ENCODE results near the gene DSG3. TPM values are rescaled to one million over a fixed set of nuclear protein-coding genes. Genes with fewer than 3 reads are reported as not detected.

DSG3 gene, protein sequence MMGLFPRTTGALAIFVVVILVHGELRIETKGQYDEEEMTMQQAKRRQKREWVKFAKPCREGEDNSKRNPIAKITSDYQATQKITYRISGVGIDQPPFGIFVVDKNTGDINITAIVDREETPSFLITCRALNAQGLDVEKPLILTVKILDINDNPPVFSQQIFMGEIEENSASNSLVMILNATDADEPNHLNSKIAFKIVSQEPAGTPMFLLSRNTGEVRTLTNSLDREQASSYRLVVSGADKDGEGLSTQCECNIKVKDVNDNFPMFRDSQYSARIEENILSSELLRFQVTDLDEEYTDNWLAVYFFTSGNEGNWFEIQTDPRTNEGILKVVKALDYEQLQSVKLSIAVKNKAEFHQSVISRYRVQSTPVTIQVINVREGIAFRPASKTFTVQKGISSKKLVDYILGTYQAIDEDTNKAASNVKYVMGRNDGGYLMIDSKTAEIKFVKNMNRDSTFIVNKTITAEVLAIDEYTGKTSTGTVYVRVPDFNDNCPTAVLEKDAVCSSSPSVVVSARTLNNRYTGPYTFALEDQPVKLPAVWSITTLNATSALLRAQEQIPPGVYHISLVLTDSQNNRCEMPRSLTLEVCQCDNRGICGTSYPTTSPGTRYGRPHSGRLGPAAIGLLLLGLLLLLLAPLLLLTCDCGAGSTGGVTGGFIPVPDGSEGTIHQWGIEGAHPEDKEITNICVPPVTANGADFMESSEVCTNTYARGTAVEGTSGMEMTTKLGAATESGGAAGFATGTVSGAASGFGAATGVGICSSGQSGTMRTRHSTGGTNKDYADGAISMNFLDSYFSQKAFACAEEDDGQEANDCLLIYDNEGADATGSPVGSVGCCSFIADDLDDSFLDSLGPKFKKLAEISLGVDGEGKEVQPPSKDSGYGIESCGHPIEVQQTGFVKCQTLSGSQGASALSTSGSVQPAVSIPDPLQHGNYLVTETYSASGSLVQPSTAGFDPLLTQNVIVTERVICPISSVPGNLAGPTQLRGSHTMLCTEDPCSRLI
- polyA plus RNA-seq (ENCODE audit: insufficient read length in 4 of 4), result not detected

- no peak for DNase-seq (ENCODE audit: low read depth in 4 of 4, low spot score in 3 of 4)
These were observed at the start of gene DSG3 for GRCh38 chr18:31447530-31448191. DSG3 (plus strand) TSS chr18:31447741; CDS start chr18:31447878, 137 bp downstream.

DNA sequence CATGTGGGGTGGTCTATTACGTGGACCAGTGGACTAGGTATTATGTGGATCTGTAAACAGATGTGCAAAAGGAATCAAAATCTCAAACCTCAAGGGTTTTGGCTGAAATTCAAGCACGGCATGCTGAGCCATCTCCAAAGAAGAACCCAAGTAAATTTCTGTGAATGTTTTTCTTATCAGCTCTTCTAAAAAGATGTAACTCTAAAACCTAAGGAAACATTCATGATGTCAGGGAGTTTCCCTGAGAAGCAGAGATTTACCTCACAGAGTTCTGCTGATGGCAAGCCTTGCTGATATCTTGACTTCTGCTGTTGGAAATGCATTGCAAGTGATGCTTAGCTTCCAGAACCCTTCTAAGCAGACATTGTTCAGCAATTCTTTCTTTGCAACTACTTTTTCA is 49.4 kb upstream of the DSG3 start:
- no peak for DNase-seq (ENCODE audit: low read depth in 4 of 4, low spot score in 3 of 4)

DNA sequence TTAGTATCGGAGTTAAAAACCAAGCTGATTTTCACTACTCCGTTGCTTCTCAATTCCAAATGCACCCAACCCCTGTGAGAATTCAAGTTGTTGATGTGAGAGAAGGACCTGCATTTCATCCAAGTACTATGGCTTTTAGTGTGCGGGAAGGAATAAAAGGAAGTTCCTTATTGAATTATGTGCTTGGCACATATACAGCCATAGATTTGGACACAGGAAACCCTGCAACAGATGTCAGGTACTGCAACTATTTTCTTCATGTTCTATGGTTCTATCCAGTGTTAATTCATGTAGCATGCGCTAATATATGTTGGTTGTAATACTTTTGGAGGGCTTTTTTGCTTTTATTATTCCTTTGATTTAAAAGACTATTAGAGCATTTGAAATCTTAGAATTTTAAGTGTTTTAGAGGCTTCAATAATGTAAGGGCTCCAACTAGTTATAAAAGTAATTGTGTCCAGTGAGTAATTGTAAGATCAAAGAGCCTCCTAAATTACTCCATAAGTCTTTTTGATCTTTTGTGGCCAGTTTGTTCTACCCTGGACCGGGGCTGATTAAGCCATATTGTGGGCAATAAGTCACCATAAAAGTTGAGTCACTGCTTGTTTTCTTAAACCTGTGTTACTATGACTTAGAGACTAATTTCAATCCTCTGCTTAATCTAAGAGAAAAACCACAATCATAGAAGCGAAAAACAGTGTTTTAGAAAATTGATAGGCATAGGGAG is 48.1 kb upstream of the DSG3 start:
- no peak for DNase-seq (ENCODE audit: low read depth in 4 of 4, low spot score in 3 of 4)

- DNase-seq (ENCODE audit: low read depth in 4 of 4, low spot score in 3 of 4), result no peak
These were observed 46.1 kb upstream of the DSG3 start for GRCh38 chr18:31401156-31402025.

DNA sequence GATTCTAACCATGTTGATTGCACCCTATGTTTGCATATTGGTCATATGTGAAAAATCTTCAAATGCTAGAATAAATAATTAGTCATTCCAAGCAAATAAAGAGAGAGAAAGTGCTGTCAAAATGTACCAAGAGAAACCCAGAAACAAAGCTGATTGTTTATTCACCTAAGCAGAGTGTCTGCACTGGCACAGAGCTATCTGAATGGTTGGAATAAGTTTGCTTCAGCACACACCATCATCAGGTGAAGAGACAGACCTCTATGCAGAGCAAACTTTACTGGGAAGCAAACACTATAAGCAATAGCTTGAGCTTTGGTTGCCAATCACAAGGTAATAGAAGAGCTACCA is 45.5 kb upstream of the DSG3 start:
- no peak for DNase-seq (ENCODE audit: low read depth in 4 of 4, low spot score in 3 of 4)

DNA sequence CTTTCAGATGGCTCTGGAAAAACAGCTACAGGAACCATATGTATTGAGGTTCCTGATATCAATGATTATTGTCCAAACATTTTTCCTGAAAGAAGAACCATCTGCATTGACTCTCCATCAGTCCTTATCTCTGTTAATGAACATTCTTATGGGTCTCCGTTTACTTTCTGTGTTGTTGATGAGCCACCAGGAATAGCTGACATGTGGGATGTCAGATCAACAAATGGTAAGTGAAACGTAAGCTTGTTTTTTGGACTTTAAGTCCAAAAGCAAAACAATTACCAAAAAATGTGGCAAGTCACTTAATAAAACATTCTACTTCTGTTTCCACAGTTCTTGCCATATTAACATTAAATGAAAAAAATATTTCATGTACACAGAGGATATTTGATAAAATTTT is 44.1 kb upstream of the DSG3 start:
- no peak for DNase-seq (ENCODE audit: low read depth in 4 of 4, low spot score in 3 of 4)

- DNase-seq (ENCODE audit: low read depth in 4 of 4, low spot score in 3 of 4), result no peak
These were observed 39.9 kb upstream of the DSG3 start for GRCh38 chr18:31407649-31408048.

DNA sequence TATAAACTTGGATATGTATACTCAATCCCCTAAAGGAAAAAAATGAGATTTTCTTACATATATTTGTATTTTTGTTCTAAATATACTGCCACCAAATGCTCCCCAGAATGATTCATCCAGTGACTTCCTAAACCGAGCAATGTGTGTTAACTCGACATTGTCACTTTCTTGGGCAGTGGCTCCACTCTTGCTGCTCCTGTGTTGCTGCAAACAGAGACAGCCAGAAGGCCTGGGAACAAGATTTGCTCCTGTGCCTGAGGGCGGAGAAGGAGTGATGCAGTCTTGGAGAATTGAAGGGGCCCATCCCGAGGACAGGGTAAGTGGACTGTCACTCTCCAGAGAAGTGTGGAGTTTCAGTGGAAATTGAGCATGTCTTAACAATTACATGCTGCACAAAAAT is 38.3 kb upstream of the DSG3 start:
- no peak for DNase-seq (ENCODE audit: low read depth in 4 of 4, low spot score in 3 of 4)

DNA sequence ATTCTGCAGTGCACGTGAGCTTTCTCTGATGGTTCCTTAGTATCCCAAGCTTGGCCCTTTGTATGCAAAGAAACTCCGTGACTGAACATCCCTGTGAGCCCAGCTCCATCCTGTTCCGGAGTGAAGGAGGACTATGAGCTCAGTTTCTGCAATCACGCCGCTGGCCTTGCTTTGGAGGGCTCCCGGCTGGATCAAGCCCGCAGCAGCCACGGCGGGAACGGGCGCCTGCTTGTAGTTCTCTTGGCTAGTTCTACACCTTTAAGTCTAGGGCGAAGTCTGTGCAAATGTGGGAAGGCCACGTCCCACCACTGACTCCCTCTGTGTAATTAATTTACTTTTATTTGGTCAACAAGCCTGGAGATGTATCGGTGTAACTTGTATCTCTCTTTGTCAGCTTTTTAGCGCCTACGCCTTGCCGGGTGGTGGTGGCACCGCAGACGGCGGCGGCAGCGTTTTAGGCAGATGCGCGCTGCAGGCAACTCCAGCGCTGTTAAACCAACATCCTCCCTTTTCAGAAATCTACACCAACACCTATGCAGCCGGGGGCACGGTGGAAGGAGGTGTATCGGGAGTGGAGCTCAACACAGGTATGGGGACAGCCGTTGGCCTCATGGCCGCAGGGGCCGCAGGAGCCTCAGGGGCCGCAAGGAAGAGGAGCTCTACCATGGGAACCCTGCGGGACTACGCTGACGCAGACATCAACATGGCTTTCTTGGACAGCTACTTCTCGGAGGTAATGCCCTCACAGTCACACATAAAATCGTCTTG is 36.6 kb upstream of the DSG3 start:
- DNase-seq (ENCODE audit: low read depth in 4 of 4, low spot score in 3 of 4), result no peak

GRCh38 chr18:31413137-31413536 is 34.4 kb upstream of the DSG3 start:
- no peak for DNase-seq (ENCODE audit: low read depth in 4 of 4, low spot score in 3 of 4)

GRCh38 chr18:31417850-31418249 is 29.7 kb upstream of the DSG3 start:
- no peak for DNase-seq (ENCODE audit: low read depth in 4 of 4, low spot score in 3 of 4)

DNA sequence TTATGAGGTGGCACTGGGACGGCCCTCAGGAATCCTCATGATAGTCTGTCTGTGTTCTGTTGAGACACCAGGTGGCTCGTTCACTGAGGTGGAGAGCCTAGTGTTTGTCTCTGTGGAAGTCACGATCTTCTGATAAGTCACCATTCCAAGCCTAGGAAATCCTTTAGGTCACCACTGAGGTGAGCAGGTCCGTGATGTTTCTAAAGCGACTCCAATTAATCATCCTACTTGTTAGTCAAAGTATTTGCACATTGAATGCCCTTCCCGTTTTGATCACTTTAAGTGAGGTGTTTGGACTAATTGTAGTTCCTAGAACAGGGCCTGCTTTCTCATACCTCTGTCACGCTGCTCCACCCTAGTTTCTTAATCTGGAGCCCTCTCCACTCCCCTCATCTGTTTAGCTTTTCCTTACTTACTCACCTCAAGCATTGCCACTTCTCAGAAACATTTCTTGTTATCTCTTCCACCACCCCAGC is 28.0 kb upstream of the DSG3 start:
- DNase-seq (ENCODE audit: low read depth in 4 of 4, low spot score in 3 of 4), result no peak

DNA sequence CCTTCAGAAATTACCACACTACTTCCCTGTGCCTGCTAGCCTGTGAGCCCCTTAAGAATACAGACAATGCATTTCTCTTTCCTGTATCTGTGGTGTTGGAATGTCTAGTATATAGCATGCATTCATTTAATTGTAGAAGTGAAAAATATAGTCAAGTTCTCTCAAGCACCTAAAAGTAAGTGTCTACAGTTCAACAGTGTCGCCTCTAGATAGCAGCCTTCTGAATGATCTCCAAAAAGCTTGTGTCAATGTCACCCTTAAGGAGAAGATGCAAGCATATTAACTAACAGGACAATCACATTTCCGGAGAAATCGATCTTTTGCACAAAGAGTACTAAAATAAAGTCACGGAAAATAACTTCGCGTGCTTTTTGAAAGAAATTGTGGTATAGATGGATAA is 27.5 kb upstream of the DSG3 start:
- DNase-seq (ENCODE audit: low read depth in 4 of 4, low spot score in 3 of 4), result no peak

DNA sequence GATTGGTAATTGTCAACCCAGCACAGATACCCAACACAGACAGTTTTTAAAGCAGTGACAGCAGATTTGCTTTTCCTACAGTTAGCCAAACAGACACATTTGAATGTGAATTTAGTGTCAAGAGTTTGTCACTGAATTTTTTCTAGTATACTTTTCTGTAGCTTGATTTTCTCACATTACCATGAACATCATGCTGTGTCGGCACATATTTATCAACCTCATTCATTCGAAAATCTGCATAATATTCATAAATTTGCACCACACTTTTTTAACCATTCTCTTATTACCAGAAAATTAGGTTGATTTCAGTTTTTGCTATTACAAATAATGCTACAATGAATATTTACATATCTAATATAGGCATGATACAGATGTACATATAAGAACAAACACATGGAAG is 27.0 kb upstream of the DSG3 start:
- no peak for DNase-seq (ENCODE audit: low read depth in 4 of 4, low spot score in 3 of 4)

DNA sequence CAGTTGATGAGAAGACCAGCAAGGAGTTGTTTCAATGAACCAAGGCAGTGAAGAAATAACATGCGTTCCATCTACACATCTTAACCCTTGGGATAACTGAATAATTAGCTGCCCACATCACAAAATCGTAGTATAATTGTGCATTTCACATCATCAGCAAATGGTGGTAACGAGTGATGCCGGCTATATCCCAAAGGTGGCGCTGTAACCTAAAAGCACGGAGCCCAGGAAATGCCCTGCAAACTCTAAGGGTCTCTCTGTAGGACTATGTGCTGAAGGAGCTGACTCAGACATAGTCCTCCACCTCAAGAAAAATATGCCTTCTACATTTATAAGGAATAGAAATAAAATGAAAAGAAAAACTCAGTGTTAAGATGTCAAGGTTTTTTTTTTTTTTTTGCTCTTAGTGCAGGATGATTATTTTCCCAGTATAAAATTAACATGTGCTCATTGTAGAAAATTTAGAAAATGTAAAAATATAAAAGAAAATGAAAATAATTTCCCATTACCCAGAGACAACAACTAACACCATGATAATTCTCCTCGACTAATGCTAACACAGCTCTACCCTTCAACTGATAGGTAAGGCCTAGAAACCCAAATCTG is 23.1 kb upstream of the DSG3 start:
- no peak for DNase-seq (ENCODE audit: low read depth in 4 of 4, low spot score in 3 of 4)

- DNase-seq (ENCODE audit: low read depth in 4 of 4, low spot score in 3 of 4), result no peak
These were observed 21.5 kb upstream of the DSG3 start for GRCh38 chr18:31426021-31426420.

DNA sequence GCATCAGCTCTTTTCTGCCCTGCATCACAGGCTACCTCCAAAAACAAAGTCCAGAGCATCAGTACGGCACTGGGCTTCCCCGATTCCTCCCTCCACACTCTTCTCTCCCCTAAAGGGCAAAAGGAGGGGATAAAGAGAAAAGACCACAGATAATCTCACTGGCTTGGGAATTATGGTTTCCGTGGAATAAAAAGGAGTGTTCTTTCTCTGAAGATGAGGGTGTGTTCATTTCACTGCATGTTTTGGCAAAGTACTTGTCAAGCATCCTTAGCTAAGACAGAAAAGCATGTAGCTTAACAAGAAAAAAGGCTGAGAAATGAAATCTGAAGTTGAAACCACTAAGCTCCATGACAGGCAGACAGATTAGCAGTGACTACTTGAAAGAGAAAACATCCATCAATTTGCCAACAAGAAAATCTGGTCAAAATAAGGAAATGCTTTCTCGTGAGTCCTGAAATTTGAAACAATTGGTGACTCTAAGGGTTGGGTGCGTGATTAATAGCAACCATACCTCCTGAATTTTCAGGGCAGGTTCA is 20.6 kb upstream of the DSG3 start:
- DNase-seq (ENCODE audit: low read depth in 4 of 4, low spot score in 3 of 4), result no peak

DNA sequence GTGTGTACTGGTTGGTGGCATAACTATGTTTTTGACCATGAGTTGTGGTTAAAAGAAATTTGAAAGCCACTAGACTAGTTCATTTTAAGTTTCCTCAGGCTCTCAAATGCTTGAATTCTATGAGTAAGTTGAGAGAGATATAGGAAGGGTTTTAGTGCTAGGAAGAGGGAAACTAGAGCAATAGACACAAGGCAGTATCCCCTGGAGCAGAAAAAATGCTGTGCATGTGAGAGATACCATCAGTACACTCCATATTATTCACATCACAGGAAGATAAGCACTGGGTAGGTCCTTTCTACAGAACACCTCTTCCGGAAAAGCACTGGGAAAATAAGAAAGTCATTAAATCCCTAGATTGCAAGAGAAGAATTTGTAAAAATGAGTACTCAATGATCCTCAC is 19.3 kb upstream of the DSG3 start:
- no peak for DNase-seq (ENCODE audit: low read depth in 4 of 4, low spot score in 3 of 4)
